VCaP (cell line): ENCODE data around the gene POMGNT2.

ENCODE experiments used
- H3K27ac ChIP-seq: fragments of 450-650 bp; 2 replicates; pipeline ENCODE4 v1.5.1; 2017
- CTCF ChIP-seq: fragments of 450-650 bp; conservative IDR thresholded peaks from 2 replicates; pipeline ENCODE4 v1.5.1; 2017; ENCODE audit warnings: mild to moderate bottlenecking, moderate library complexity

Gene POMGNT2

GRCh38 chr3:43063114-43063513 is 42.8 kb downstream of the POMGNT2 start:
- TF ChIP-seq CTCF = no peak

GRCh38 chr3:43062564-43063040 is 43.3 kb downstream of the POMGNT2 start:
- no peak overlapping the region for H3K27ac ChIP-seq
- TF ChIP-seq CTCF = no peak

More at GRCh38 chr3:43063114-43063513, 42.8 kb downstream of the POMGNT2 start:
- H3K27ac ChIP-seq = no peak overlapping the region

- no peak for TF ChIP-seq CTCF
These were observed 43.8 kb downstream of the POMGNT2 start for GRCh38 chr3:43062040-43062563.

GRCh38 chr3:43061101-43061895 is 44.6 kb downstream of the POMGNT2 start:
- H3K27ac ChIP-seq = no peak overlapping the region
- no peak for TF ChIP-seq CTCF

More at GRCh38 chr3:43062040-43062563, 43.8 kb downstream of the POMGNT2 start:
- no peak overlapping the region for H3K27ac ChIP-seq

GRCh38 chr3:43059456-43059855 is 46.4 kb downstream of the POMGNT2 start:
- H3K27ac ChIP-seq = no peak overlapping the region
- no peak for TF ChIP-seq CTCF

- H3K27ac ChIP-seq = no peak overlapping the region
- TF ChIP-seq CTCF = no peak
These were observed 49.8 kb downstream of the POMGNT2 start for GRCh38 chr3:43055806-43056770.

- no peak overlapping the region for H3K27ac ChIP-seq
- no peak for TF ChIP-seq CTCF
These were observed 50.5 kb downstream of the POMGNT2 start for GRCh38 chr3:43055393-43055792.
